OCI-LY7 (cell line): ENCODE measurements around the gene LAMTOR4. TPM values are rescaled to one million over a fixed set of nuclear protein-coding genes. Genes with fewer than 3 reads are reported as not detected.
A peak's percentile ranks its signal among the peaks of the same experiment; 100 is the strongest.
"Not testable (repeated sequence)": the region's sequence is repeated elsewhere in the genome, so short reads cannot be mapped to it uniquely, and the experiment has no call there.

Experiments
- BruUV-seq: library from RNA; stranded (reverse); fragments of 400-500 nt; replicated peaks from 2 replicates; lab custom pipeline; 2021; lab: Mats Ljungman, UMichigan
- CTCF ChIA-PET: fragments of 300-600 bp; sonication (Branson Sonifier 250); formaldehyde crosslinking; loops from one replicate; lab custom pipeline; 2022; ENCODE audit warnings: antibody characterized with exemption; ENCODE audit not compliant: unreplicated experiment; lab: Charles Lee
- POLR2A ChIA-PET: fragments of 300-600 bp; sonication (Branson Sonifier 250); formaldehyde crosslinking; loops from one replicate; lab custom pipeline; 2022; ENCODE audit warnings: antibody characterized with exemption; lab: Charles Lee
- DNase-seq: peaks from one replicate; pipeline ENCODE4 v3.0.0-alpha.2; 2015; ENCODE audit warnings: low spot score
- H2AFZ ChIP-seq: fragments of 200-600 bp; sonication (generic), shearing (Covaris generic); 2 replicates; pipeline ENCODE4 v1.6.1; 2014; ENCODE audit warnings: mild to moderate bottlenecking, antibody characterized with exemption, low read length, moderate library complexity
- H3K27ac ChIP-seq: fragments of 200-600 bp; sonication (generic); 2 replicates; pipeline ENCODE4 v1.5.1; 2014; ENCODE audit warnings: mixed run types, low read depth, mild to moderate bottlenecking, moderate library complexity, low read length, inconsistent platforms; ENCODE audit not compliant: poor library complexity, severe bottlenecking
- H3K36me3 ChIP-seq: fragments of 200-600 bp; sonication (generic); 2 replicates; pipeline ENCODE4 v1.6.1; 2014; ENCODE audit warnings: mild to moderate bottlenecking, antibody characterized with exemption, low read length, moderate library complexity, mixed read lengths; ENCODE audit not compliant: insufficient read depth
- H3K4me1 ChIP-seq: fragments of 200-600 bp; sonication (generic); 2 replicates; pipeline ENCODE4 v1.5.1; 2014; ENCODE audit warnings: mild to moderate bottlenecking, low read length; ENCODE audit not compliant: insufficient read depth, poor library complexity, severe bottlenecking
- H3K4me2 ChIP-seq: fragments of 200-600 bp; sonication (generic); 2 replicates; pipeline ENCODE4 v1.6.1; 2014; ENCODE audit warnings: mild to moderate bottlenecking, low read length
- H3K4me3 ChIP-seq: fragments of 200-600 bp; sonication (generic); 2 replicates; pipeline ENCODE4 v1.5.1; 2014; ENCODE audit warnings: mild to moderate bottlenecking, low read depth, low read length; ENCODE audit not compliant: poor library complexity, severe bottlenecking
- H3K79me2 ChIP-seq: fragments of 200-600 bp; sonication (generic); 2 replicates; pipeline ENCODE4 v1.6.1; 2016; ENCODE audit warnings: low read depth, mild to moderate bottlenecking, low read length, moderate library complexity, mixed read lengths; ENCODE audit not compliant: insufficient read depth
- H3K9me2 ChIP-seq: fragments of 200-600 bp; sonication (generic); 2 replicates; pipeline ENCODE4 v1.6.1; 2016; ENCODE audit warnings: mild to moderate bottlenecking, low read length, mixed read lengths; ENCODE audit not compliant: insufficient read depth
- H3K9me3 ChIP-seq: fragments of 200-600 bp; sonication (generic); 2 replicates; pipeline ENCODE4 v1.6.1; 2014; ENCODE audit warnings: mild to moderate bottlenecking, mixed run types, low read length, mixed read lengths
- H4K20me1 ChIP-seq: fragments of 200-600 bp; sonication (generic); 2 replicates; pipeline ENCODE4 v1.6.1; 2014; ENCODE audit warnings: mild to moderate bottlenecking, antibody characterized with exemption, low read length, moderate library complexity, mixed read lengths; ENCODE audit not compliant: insufficient read depth
- EZH2phosphoT487 ChIP-seq: fragments of 200-600 bp; sonication (generic); IDR thresholded peaks from 2 replicates; pipeline ENCODE4 v1.6.1; 2018; ENCODE audit warnings: low read depth, borderline replicate concordance, mild to moderate bottlenecking, mixed run types, antibody characterized with exemption, low read length, moderate library complexity, mixed read lengths
- intact Hi-C: fragments of 100-400 bp; cut with micrococcal nuclease; formaldehyde crosslinking; loops from one replicate; pipeline ENCODE4 v1.10.0; 2022; ENCODE audit not compliant: unreplicated experiment
- total RNA-seq, 2 experiments: library from RNA; depleted of rRNA in 1 of 2; stranded (reverse); fragments of >200 nt in 1 of 2; shearing (Covaris generic) in 1 of 2; gene quantifications; 2 replicates each; pipeline ENCODE4 v1.2.3, GENCODE V29; 2014 to 2022
- TF ChIP-seq, protein P1 (sequence below): fragments of 200-600 bp; sonication (generic); conservative IDR thresholded peaks from 2 replicates; pipeline ENCODE4 v1.5.1; 2014; ENCODE audit warnings: mild to moderate bottlenecking, antibody characterized with exemption, low read length, moderate library complexity, mixed read lengths

Gene LAMTOR4
- total RNA-seq, 2 experiments from 2014 or later, result 237 to 243 TPM

DNA sequence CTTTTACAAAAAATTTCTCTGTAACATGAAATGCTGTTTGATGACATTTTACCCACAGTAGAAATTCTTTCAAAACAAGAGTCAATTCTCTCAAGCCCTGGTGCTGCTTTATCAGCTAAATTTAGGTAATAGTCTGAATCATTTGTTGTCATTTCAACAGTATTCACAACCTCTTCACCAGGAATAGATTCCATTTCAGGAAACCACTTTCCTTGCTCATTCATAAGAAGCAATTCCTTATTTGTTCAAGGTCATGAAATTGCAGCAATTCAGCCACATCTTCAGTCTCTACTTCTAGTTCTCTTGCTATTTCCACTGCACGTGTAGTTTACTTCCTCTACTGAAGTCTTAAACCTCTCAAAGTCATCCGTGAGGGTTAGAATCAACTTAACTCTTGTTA lies 43.1 kb downstream of the LAMTOR4 start:
- no peaks in the 10 kb centered on the region for H3K9me3 ChIP-seq
- DNase-seq, result peak; percentile 59
- ChIA-PET POLR2A (interaction anchor here (1.2 to 3.8 kb wide), 4 partner anchors 8 to 51 kb away, joined by 3 to 13 read pairs (median 8); no protein-coding TSS in a partner anchor), CTCF (no interaction called here)
- intact Hi-C loops, result no loop called here
- peak overlapping the region; percentile 72 for H3K4me2 ChIP-seq
- peak overlapping the region; percentile 95 for H3K27ac ChIP-seq
- H3K4me3 ChIP-seq, result no peak overlapping the region
- no TSS peak for BruUV-seq
- peaks cover 81% of the 10 kb centered on the region for H3K4me1 ChIP-seq
- TF ChIP-seq, protein P1, sequence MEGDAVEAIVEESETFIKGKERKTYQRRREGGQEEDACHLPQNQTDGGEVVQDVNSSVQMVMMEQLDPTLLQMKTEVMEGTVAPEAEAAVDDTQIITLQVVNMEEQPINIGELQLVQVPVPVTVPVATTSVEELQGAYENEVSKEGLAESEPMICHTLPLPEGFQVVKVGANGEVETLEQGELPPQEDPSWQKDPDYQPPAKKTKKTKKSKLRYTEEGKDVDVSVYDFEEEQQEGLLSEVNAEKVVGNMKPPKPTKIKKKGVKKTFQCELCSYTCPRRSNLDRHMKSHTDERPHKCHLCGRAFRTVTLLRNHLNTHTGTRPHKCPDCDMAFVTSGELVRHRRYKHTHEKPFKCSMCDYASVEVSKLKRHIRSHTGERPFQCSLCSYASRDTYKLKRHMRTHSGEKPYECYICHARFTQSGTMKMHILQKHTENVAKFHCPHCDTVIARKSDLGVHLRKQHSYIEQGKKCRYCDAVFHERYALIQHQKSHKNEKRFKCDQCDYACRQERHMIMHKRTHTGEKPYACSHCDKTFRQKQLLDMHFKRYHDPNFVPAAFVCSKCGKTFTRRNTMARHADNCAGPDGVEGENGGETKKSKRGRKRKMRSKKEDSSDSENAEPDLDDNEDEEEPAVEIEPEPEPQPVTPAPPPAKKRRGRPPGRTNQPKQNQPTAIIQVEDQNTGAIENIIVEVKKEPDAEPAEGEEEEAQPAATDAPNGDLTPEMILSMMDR, result no peak; the same call in 1 of the 2 replicates
- no peak for TF ChIP-seq EZH2phosphoT487
- no peaks in the 10 kb centered on the region for H3K36me3 ChIP-seq
- no peaks in the 10 kb centered on the region for H3K79me2 ChIP-seq
- H4K20me1 ChIP-seq, result no peaks in the 10 kb centered on the region
- H2AFZ ChIP-seq, result peak overlapping the region; percentile 53; the same call in 1 of the 2 replicates
- no peaks in the 10 kb centered on the region for H3K9me2 ChIP-seq

DNA sequence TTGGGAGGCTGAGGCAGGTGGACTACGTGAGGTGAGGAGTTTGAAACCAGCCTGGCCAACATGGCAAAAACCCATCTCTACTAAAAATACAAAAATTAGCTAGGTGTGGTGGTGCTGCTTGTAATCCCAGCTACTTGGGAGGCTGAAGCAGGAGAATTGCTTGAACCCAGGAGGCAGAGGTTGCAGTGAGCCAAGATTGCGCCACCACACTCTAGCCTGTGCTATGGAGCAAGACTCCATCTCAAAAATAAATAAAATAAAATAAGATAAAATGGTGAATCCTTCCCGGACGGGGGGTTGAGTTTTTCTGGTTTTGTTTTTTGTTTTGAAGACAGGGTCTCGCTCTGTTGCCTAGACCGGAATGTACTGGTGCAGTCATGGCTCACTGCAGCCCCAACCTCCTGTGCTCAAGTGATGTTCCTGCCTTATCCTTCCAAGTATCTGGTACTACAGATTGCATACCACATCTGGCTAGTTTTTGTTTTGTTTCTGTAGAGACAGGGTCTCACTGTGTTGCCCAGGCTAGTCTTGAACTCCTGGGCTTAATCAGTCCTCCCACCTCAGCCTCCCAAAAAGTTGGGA lies 43.7 kb downstream of the LAMTOR4 start:
- peak overlapping the region; percentile 43 for H3K4me3 ChIP-seq
- POLR2A ChIA-PET, result interaction anchor here (0.6 to 4.4 kb wide), 10 partner anchors 7 to 357 kb away, joined by 3 to 37 read pairs (median 5); no protein-coding TSS in a partner anchor
- DNase-seq, result peak; percentile 89
- H3K36me3 ChIP-seq, BruUV-seq, H4K20me1 ChIP-seq, H3K9me3 ChIP-seq, H3K9me2 ChIP-seq, CTCF ChIA-PET, intact Hi-C loops, H3K79me2 ChIP-seq: not testable (repeated sequence)
- H3K27ac ChIP-seq, result peak overlapping the region; percentile 95
- H3K4me1 ChIP-seq, result peaks cover 82% of the 10 kb centered on the region
- H2AFZ ChIP-seq, result peak overlapping the region; percentile 53; the same call in 1 of the 2 replicates
- H3K4me2 ChIP-seq, result peak overlapping the region; percentile 72

DNA sequence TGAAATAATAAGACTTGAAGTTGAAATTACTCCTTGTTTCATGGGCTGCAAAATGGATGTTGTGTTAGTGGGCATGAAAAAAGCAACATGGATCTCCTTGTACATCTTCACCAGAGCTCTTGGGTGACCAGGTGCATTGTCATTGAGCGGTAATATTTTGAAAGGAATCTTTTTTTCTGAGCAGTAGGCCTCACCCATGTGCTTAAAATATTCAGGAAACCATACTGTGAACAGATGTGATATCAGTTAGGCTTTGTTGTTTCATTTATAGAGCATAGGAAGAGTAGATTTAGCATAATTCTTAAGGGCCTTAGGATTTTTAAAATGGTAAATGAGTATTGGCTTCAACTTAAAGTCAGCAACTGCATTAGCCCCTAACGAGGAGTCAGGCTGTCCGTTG lies 44.3 kb downstream of the LAMTOR4 start:
- Histone ChIP-seq H3K4me3 (peak overlapping the region; percentile 43), H3K4me2 (peak overlapping the region; percentile 72), H3K9me3 (no peaks in the 10 kb centered on the region), H3K79me2 (no peaks in the 10 kb centered on the region), H3K36me3 (no peaks in the 10 kb centered on the region), H3K9me2 (no peaks in the 10 kb centered on the region), H3K27ac (peak overlapping the region; percentile 95), H2AFZ (peak overlapping the region; percentile 29; the same call in 1 of the 2 replicates), H4K20me1 (no peaks in the 10 kb centered on the region), H3K4me1 (peaks cover 88% of the 10 kb centered on the region)
- ChIA-PET CTCF (no interaction called here), POLR2A (interaction anchor here (0.6 to 4.4 kb wide), 14 partner anchors 10 to 357 kb away, joined by 3 to 37 read pairs (median 5); partner anchors contain the start of gene LAMTOR4)
- BruUV-seq, result TSS peak; percentile 12
- DNase-seq, result peak; percentile 71
- intact Hi-C loops, result no loop called here
- TF ChIP-seq, protein P1, result no peak
- TF ChIP-seq EZH2phosphoT487, result no peak
